ENCODE data around the gene PHF10.

GRCh38 chr6:169751242-169752073, 27.2 kb upstream of the PHF10 start, which contains the start of the genes DYNLT2 and ERMARD:
- TF ChIP-seq CTCF (IDR thresholded peaks at IDR 0.05) (peak in 4 of 6 experiments; percentile 35 to 60 (median 51)), POLR2A (IDR thresholded peaks at IDR 0.05) (peak in 3 of 4 donors; percentile 78 to 90 (median 88))
